K562 (cell line): ENCODE data around the gene FAM117B. TPM values are rescaled to one million over a fixed set of nuclear protein-coding genes. Genes with fewer than 3 reads are reported as not detected.

Experiments used
- ATAC-seq: fragments of 200-7000 bp; cut with Tn5 transposase; 3 replicates; pipeline ENCODE4 v1.9.1; 2020; ENCODE audit warnings: moderate library complexity
- BruUV-seq: library from RNA; stranded (reverse); fragments of 400-500 nt; replicated peaks from 2 replicates; lab custom pipeline; 2021; lab: Mats Ljungman, UMichigan
- CTCF ChIA-PET: fragments of 300-600 bp; formaldehyde crosslinking; extraction: SDS; loops from one replicate; lab custom pipeline; 2021; ENCODE audit warnings: low intra/inter-chr PET ratio; lab: Yijun Ruan, JAX
- POLR2A ChIA-PET: fragments of 300-600, 350-650 bp; sonication (Branson Sonifier 250); formaldehyde crosslinking; extraction: SDS; loops from one replicate; lab custom pipeline; 2021; ENCODE audit warnings: antibody characterized with exemption, inconsistent platforms; lab: Yijun Ruan, JAX
- DNase-seq, 4 experiments: peaks; one replicate each; pipeline versions ENCODE4 v3.0.0 to v3.0.0-alpha.2; 2011 to 2018; ENCODE audit warnings: low spot score in 3 of 4, mixed read lengths in 3 of 4; ENCODE audit errors: extremely low read depth in 1 of 4
- FAIRE-seq: peaks from 2 replicates; lab custom pipeline; 2011; peaks lifted over from hg19 to GRCh38; lab: Jason Lieb, UNC
- H2AFZ ChIP-seq: 2 replicates; pipeline ENCODE4 v1.6.0; 2011; ENCODE audit warnings: low read depth, low read length, control low read depth, inconsistent platforms
- H3K27ac ChIP-seq: fragments of 200-600 bp; 3 replicates; pipeline ENCODE4 v1.8.0; 2011; ENCODE audit warnings: low read depth, mild to moderate bottlenecking, control low read depth, inconsistent platforms, low read length, moderate library complexity, mixed read lengths; ENCODE audit errors: extremely low read depth
- H3K27me3 ChIP-seq, 2 experiments: fragments of 300-600 bp in 1 of 2; 2 replicates in 1 of 2; 3 replicates in 1 of 2; pipeline versions ENCODE4 v1.6.0 to v1.8.0; 2011; ENCODE audit warnings: inconsistent platforms in 2 of 2, low read length in 2 of 2, mild to moderate bottlenecking in 1 of 2, mixed read lengths in 1 of 2, moderate library complexity in 1 of 2; ENCODE audit not compliant: control insufficient read depth in 2 of 2, insufficient read depth in 2 of 2
- H3K36me3 ChIP-seq: fragments of 300-600 bp; 3 replicates; pipeline ENCODE4 v1.8.0; 2011; ENCODE audit warnings: mild to moderate bottlenecking, low read length, inconsistent platforms; ENCODE audit not compliant: control insufficient read depth, insufficient read depth
- H3K4me1 ChIP-seq, 2 experiments: fragments of 200-600 bp in 1 of 2; replicated peaks in 1 of 2; 2 replicates in 1 of 2; 3 replicates in 1 of 2; pipeline versions ENCODE4 v1.5.1 to v1.8.0; 2011; ENCODE audit warnings: inconsistent platforms in 2 of 2, low read length in 2 of 2, mild to moderate bottlenecking in 1 of 2, mixed read lengths in 1 of 2, moderate library complexity in 1 of 2; ENCODE audit not compliant: control insufficient read depth in 2 of 2, insufficient read depth in 2 of 2
- H3K4me2 ChIP-seq: 2 replicates; pipeline ENCODE4 v1.6.1; 2011; ENCODE audit warnings: low read length, control low read depth, inconsistent platforms, mixed read lengths; ENCODE audit not compliant: insufficient read depth
- H3K4me3 ChIP-seq: fragments of 200-600 bp; sonication (generic), shearing (Covaris generic); 2 replicates; pipeline ENCODE4 v1.5.1; 2016; ENCODE audit warnings: control low read depth, inconsistent platforms
- H3K79me2 ChIP-seq: fragments of 200-600 bp; 3 replicates; pipeline ENCODE4 v1.8.0; 2011; ENCODE audit warnings: low read length, inconsistent platforms; ENCODE audit not compliant: control insufficient read depth, insufficient read depth
- H3K9ac ChIP-seq, 2 experiments: 2 replicates each; pipeline versions ENCODE4 v1.6.0 to v1.6.1; 2011; ENCODE audit warnings: low read depth in 2 of 2, low read length in 2 of 2, control low read depth in 1 of 2, inconsistent platforms in 1 of 2, mild to moderate bottlenecking in 1 of 2, mixed read lengths in 1 of 2; ENCODE audit not compliant: insufficient read depth in 1 of 2
- H3K9me1 ChIP-seq: one replicate; pipeline ENCODE4 v1.6.0; 2011; ENCODE audit warnings: inconsistent platforms, mild to moderate bottlenecking, low read length, moderate library complexity; ENCODE audit not compliant: control insufficient read depth, insufficient read depth
- H3K9me3 ChIP-seq: replicated peaks from 2 replicates; pipeline ENCODE4 v1.5.1; 2011; ENCODE audit warnings: low read depth, low read length, inconsistent platforms; ENCODE audit not compliant: control insufficient read depth, insufficient read depth
- H4K20me1 ChIP-seq: replicated peaks from 2 replicates; pipeline ENCODE4 v1.6.1; 2011; ENCODE audit warnings: low read length, inconsistent platforms, mixed read lengths; ENCODE audit not compliant: control insufficient read depth, insufficient read depth
- GATAD2A ChIP-seq: fragments of 450-650 bp; IDR thresholded peaks from 2 replicates; pipeline ENCODE4 v1.6.1; 2017
- NCOA4 ChIP-seq: fragments of 450-650 bp; IDR thresholded peaks from 2 replicates; pipeline ENCODE4 v1.6.1; 2018; ENCODE audit warnings: mild to moderate bottlenecking; ENCODE audit not compliant: partially characterized antibody
- PREB ChIP-seq: sonication (generic); formaldehyde crosslinking; IDR thresholded peaks from 2 replicates; pipeline ENCODE4 v1.8.1; 2023; ENCODE audit warnings: mild to moderate bottlenecking, missing genetic modification reagents
- STAT5A ChIP-seq: IDR thresholded peaks from 2 replicates; pipeline ENCODE4 v1.6.1; 2012; ENCODE audit warnings: low read length, inconsistent platforms, borderline replicate concordance
- TCF15 ChIP-seq: fragments of 250-450 bp; sonication (Bioruptor Pico); IDR thresholded peaks from 2 replicates; pipeline ENCODE4 v1.8.0; 2022; ENCODE audit warnings: moderate library complexity, mild to moderate bottlenecking, inconsistent platforms
- ZNF583 ChIP-seq: fragments of 250-450 bp; sonication (Bioruptor Pico); IDR thresholded peaks from 2 replicates; pipeline ENCODE4 v1.4.0; 2020
- WGBS: fragments of 100-300 bp; shearing (Covaris generic); methylation state at CpG from one replicate; pipeline ENCODE4 v1.1.6; 2016; ENCODE audit warnings: low coverage, mixed read lengths; ENCODE audit not compliant: insufficient coverage; ENCODE audit errors: missing lambda C conversion rate; 5-methylcytosine and 5-hydroxymethylcytosine counted together
- in situ Hi-C: fragments of 300-500 bp; cut with MboI; formaldehyde crosslinking; loops from 4 replicates; pipeline ENCODE4 v1.15.0; 2018; ENCODE audit warnings: inconsistent platforms, mixed read lengths
- intact Hi-C: fragments of 100-400 bp; cut with micrococcal nuclease; formaldehyde crosslinking; loops from 2 replicates; pipeline ENCODE4 v1.14.2; 2022
- polyA plus RNA-seq, 8 experiments: library from polyadenylated mRNA; depleted of rRNA in 4 of 8; stranded (reverse) in 5 of 8; unstranded in 3 of 8; fragments of >200 nt; fragmentation: Nextera tagmentation in 2 of 8; fragmentation: Illumina TruSeq in 1 of 8; extraction: Ambion mirVana in 2 of 8; extraction: Trizol in 1 of 8; gene quantifications; 2 replicates each; pipeline versions ENCODE4 v1.2.1 to v1.2.3, GENCODE V29; 2011 to 2014; ENCODE audit warnings: inconsistent platforms in 1 of 8, missing spikeins in 1 of 8
- total RNA-seq, 7 experiments: library from RNA; depleted of rRNA in 6 of 7; stranded (reverse); fragments of >200 nt in 6 of 7; fragmentation: Illumina TruSeq in 2 of 7; extraction: Trizol in 2 of 7; gene quantifications; 2 replicates each; pipeline versions ENCODE4 v1.2.1 to v1.2.3, GENCODE V29; 2011 to 2021; ENCODE audit warnings: low replicate concordance in 1 of 7

FAM117B gene
- total and polyA plus RNA-seq, 9 of the 15 experiments (the other 6 are each of a cell fraction or from before 2014, with no cell fraction given): 1.6 to 5.2 (median 2.6) TPM

DNA sequence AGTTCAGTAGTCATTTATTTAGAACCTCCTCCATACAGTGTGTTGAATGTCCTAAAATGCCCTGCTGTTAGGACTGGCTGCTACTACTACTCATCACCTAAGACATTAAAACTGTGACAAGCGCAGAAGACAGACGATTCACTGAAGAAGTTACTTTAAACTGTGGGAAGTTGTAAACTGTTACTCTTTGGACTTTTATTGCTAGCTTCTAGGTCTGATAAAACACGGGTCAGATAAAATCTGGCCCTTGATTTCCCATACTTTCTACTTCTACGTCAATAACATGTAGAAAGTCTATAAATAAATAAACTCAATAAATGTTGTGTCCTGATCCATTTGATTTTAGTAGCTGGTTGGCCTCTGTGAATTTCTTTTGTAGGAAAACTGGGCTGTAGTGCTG lies 123.4 kb downstream of the FAM117B start:
- H2AFZ ChIP-seq: no peak overlapping the region
- ATAC-seq (no peak), FAIRE-seq (no peak), DNase-seq (no peak)
- no peaks in the 10 kb centered on the region for H3K27me3 ChIP-seq
- no peaks in the 10 kb centered on the region for H4K20me1 ChIP-seq
- WGBS: 81% methylated on average over 4 of the region's 4 CpGs
- H3K27ac ChIP-seq: no peak overlapping the region
- in situ Hi-C loops: no loop called here
- H3K79me2 ChIP-seq: no peaks in the 10 kb centered on the region
- H3K9me3 ChIP-seq: no peaks in the 10 kb centered on the region
- ChIA-PET POLR2A (interaction anchor here (1.7 kb wide), 1 partner anchor 11 kb away, joined by 5 read pairs; no protein-coding TSS in a partner anchor), CTCF (no interaction called here)
- BruUV-seq: no TSS peak
- no peak overlapping the region for H3K4me3 ChIP-seq
- H3K4me2 ChIP-seq: no peak overlapping the region
- no peaks in the 10 kb centered on the region for H3K4me1 ChIP-seq
- no peaks in the 10 kb centered on the region for H3K9me1 ChIP-seq
- TF ChIP-seq PREB (CRISPR knock-in tag) (no peak), GATAD2A (no peak)
- peaks cover 19% of the 10 kb centered on the region for H3K36me3 ChIP-seq
- intact Hi-C loops: loop anchor here (10.0 kb wide), 1 partner anchor 123 kb away; the partner anchor contains the start of gene FAM117B
- H3K9ac ChIP-seq: no peak overlapping the region

DNA sequence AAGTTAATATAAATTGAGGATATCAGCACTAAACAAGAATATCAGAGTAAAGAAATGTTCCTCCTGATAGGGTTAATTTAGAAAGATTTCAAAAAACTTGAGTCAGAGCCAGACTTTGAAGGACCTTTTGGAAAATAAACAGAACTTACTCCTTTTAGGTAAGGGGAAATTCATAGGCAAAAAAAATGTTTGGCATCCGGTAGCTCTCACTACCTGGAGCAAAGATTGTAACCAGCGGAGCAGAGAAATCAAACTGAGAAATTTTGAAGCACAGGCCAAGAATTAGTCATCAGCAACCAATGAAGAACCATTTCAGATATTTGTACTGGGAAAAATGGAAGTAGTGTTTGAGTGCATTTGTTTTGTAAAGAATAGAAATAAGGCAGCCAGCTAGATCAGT lies 123.8 kb downstream of the FAM117B start:
- peaks cover 19% of the 10 kb centered on the region for H3K36me3 ChIP-seq
- TF ChIP-seq STAT5A (no peak), TCF15 (CRISPR knock-in tag) (no peak), ZNF583 (CRISPR knock-in tag) (no peak), NCOA4 (no peak)

More for the DNA sequence above, 123.8 kb downstream of the FAM117B start:
- CTCF ChIA-PET: no interaction called here
- Histone ChIP-seq H3K79me2 (no peaks in the 10 kb centered on the region), H3K4me2 (no peak overlapping the region), H3K27ac (no peak overlapping the region), H4K20me1 (no peaks in the 10 kb centered on the region), H3K9me1 (no peaks in the 10 kb centered on the region), H3K27me3 (no peaks in the 10 kb centered on the region), H3K4me3 (no peak overlapping the region), H3K9ac (no peak overlapping the region), H3K9me3 (no peaks in the 10 kb centered on the region), H2AFZ (no peak overlapping the region), H3K4me1 (no peaks in the 10 kb centered on the region)
- ATAC-seq (no peak), FAIRE-seq (no peak), DNase-seq (no peak)
- POLR2A ChIA-PET: interaction anchor here (1.7 kb wide), 1 partner anchor 10 kb away, joined by 5 read pairs; no protein-coding TSS in a partner anchor
- intact Hi-C loops: loop anchor here (10.0 kb wide), 1 partner anchor 124 kb away; the partner anchor contains the start of gene FAM117B
- in situ Hi-C loops: no loop called here
- BruUV-seq: no TSS peak
- WGBS: 96% methylated on average over 2 of the region's 2 CpGs
